ENCODE measurements around the gene TSSK2.

The TSSK2 gene

GRCh38 chr22:19110064-19110458 lies 21.0 kb upstream of the TSSK2 start:
- TF ChIP-seq CTCF (IDR thresholded peaks at IDR 0.05): no peak
- Histone ChIP-seq H3K4me3 (ENCODE audit: low read depth, low read length) (no peak overlapping the region), H3K27me3 (ENCODE audit: control insufficient read depth, insufficient read depth, low read length) (no peaks in the 10 kb centered on the region), H3K9me3 (ENCODE audit: control insufficient read depth, low read length) (no peaks in the 10 kb centered on the region), H2AFZ (no peak overlapping the region), H3K36me3 (ENCODE audit: control insufficient read depth, insufficient read depth, low read length) (no peaks in the 10 kb centered on the region), H3K9ac (no peak overlapping the region), H3K4me1 (no peaks in the 10 kb centered on the region), H3K79me2 (peaks cover 29% of the 10 kb centered on the region), H3K27ac (no peak overlapping the region), H3K4me2 (ENCODE audit: low read length) (no peak overlapping the region)

- Histone ChIP-seq H3K27ac (no peak overlapping the region), H3K27me3 (ENCODE audit: control insufficient read depth, insufficient read depth, low read length) (no peaks in the 10 kb centered on the region), H3K9me3 (ENCODE audit: control insufficient read depth, low read length) (no peaks in the 10 kb centered on the region), H2AFZ (no peak overlapping the region), H3K4me1 (no peaks in the 10 kb centered on the region), H3K4me2 (ENCODE audit: low read length) (no peak overlapping the region), H3K79me2 (peaks cover 35% of the 10 kb centered on the region), H3K36me3 (ENCODE audit: control insufficient read depth, insufficient read depth, low read length) (no peaks in the 10 kb centered on the region), H3K9ac (no peak overlapping the region), H3K4me3 (ENCODE audit: low read depth, low read length) (no peak overlapping the region)
- no peak for TF ChIP-seq CTCF (IDR thresholded peaks at IDR 0.05)
Measured at GRCh38 chr22:19110646-19111045, 20.5 kb upstream of the TSSK2 start.

GRCh38 chr22:19111140-19111539 lies 20.0 kb upstream of the TSSK2 start:
- Histone ChIP-seq H3K4me2 (ENCODE audit: low read length) (no peak overlapping the region), H3K27ac (no peak overlapping the region), H3K27me3 (ENCODE audit: control insufficient read depth, insufficient read depth, low read length) (no peaks in the 10 kb centered on the region), H3K4me3 (ENCODE audit: low read depth, low read length) (no peak overlapping the region), H3K9me3 (ENCODE audit: control insufficient read depth, low read length) (no peaks in the 10 kb centered on the region), H2AFZ (no peak overlapping the region), H3K36me3 (ENCODE audit: control insufficient read depth, insufficient read depth, low read length) (no peaks in the 10 kb centered on the region), H3K9ac (no peak overlapping the region), H3K79me2 (peaks cover 40% of the 10 kb centered on the region), H3K4me1 (no peaks in the 10 kb centered on the region)
- TF ChIP-seq CTCF (IDR thresholded peaks at IDR 0.05): no peak

- no peaks in the 10 kb centered on the region for H3K4me1 ChIP-seq
- H3K36me3 ChIP-seq (ENCODE audit: control insufficient read depth, insufficient read depth, low read length): no peaks in the 10 kb centered on the region
- H3K4me3 ChIP-seq (ENCODE audit: low read depth, low read length): no peak overlapping the region
- no peak for TF ChIP-seq CTCF (IDR thresholded peaks at IDR 0.05)
- no peak overlapping the region for H3K27ac ChIP-seq
- no peak overlapping the region for H3K9ac ChIP-seq
- no peaks in the 10 kb centered on the region for H3K27me3 ChIP-seq (ENCODE audit: control insufficient read depth, insufficient read depth, low read length)
- no peak overlapping the region for H2AFZ ChIP-seq
- H3K79me2 ChIP-seq: peaks cover 44% of the 10 kb centered on the region
- H3K4me2 ChIP-seq (ENCODE audit: low read length): no peak overlapping the region
- no peaks in the 10 kb centered on the region for H3K9me3 ChIP-seq (ENCODE audit: control insufficient read depth, low read length)
Measured at GRCh38 chr22:19111584-19111983, 19.5 kb upstream of the TSSK2 start.

GRCh38 chr22:19113429-19113828 lies 17.7 kb upstream of the TSSK2 start:
- peaks cover 3% of the 10 kb centered on the region for H3K4me1 ChIP-seq
- no peaks in the 10 kb centered on the region for H3K36me3 ChIP-seq (ENCODE audit: control insufficient read depth, insufficient read depth, low read length)
- TF ChIP-seq CTCF (IDR thresholded peaks at IDR 0.05): no peak
- H3K9me3 ChIP-seq (ENCODE audit: control insufficient read depth, low read length): no peaks in the 10 kb centered on the region
- no peak overlapping the region for H3K4me3 ChIP-seq (ENCODE audit: low read depth, low read length)
- H3K79me2 ChIP-seq: peaks cover 49% of the 10 kb centered on the region
- no peak overlapping the region for H2AFZ ChIP-seq
- no peaks in the 10 kb centered on the region for H3K27me3 ChIP-seq (ENCODE audit: control insufficient read depth, insufficient read depth, low read length)
- no peak overlapping the region for H3K4me2 ChIP-seq (ENCODE audit: low read length)
- H3K9ac ChIP-seq: no peak overlapping the region
- no peak overlapping the region for H3K27ac ChIP-seq

All from parathyroid adenoma (tissue), 2 donors.